SK-N-SH (cell line): ENCODE measurements around the gene ZNF516. TPM values are rescaled to one million over a fixed set of nuclear protein-coding genes. Genes with fewer than 3 reads are reported as not detected.

Source experiments
- CTCF ChIA-PET: fragments of 300-600, 350-600 bp; formaldehyde crosslinking; extraction: SDS; loops from one replicate; lab custom pipeline; 2021; lab: Yijun Ruan, JAX
- POLR2A ChIA-PET: fragments of 350-600 bp; sonication (Branson Sonifier 250); formaldehyde crosslinking; extraction: SDS; loops from one replicate; lab custom pipeline; 2020; ENCODE audit warnings: antibody characterized with exemption, inconsistent platforms; lab: Yijun Ruan, JAX
- DNase-seq: peaks from one replicate; pipeline ENCODE4 v3.0.0; 2012
- H2AFZ ChIP-seq: fragments of 200-600 bp; sonication (generic); 2 replicates; pipeline ENCODE4 v1.8.1; 2016; ENCODE audit warnings: antibody characterized with exemption, mild to moderate bottlenecking, low read depth
- H3F3A ChIP-seq: fragments of 200-600 bp; sonication (generic); replicated peaks from 2 replicates; pipeline ENCODE3; 2016; ENCODE audit warnings: antibody characterized with exemption, mild to moderate bottlenecking; ENCODE audit not compliant: insufficient read depth
- H3K27ac ChIP-seq, 2 experiments: fragments of 200-500 bp in 1 of 2; fragments of 200-600 bp in 1 of 2; sonication (Bioruptor generic) in 1 of 2; sonication (generic), shearing (Covaris generic) in 1 of 2; 2 replicates each; pipeline versions ENCODE4 v1.5.1 to v1.6.1; 2014 to 2016; ENCODE audit warnings: low read depth in 2 of 2, inconsistent platforms in 1 of 2, low read length in 1 of 2, mild to moderate bottlenecking in 1 of 2, mixed read lengths in 1 of 2
- H3K27me3 ChIP-seq: fragments of 200-600 bp; sonication (generic), shearing (Covaris generic); 2 replicates; pipeline ENCODE4 v1.6.1; 2016; ENCODE audit warnings: mixed run types; ENCODE audit not compliant: insufficient read depth
- H3K36me3 ChIP-seq, 2 experiments: fragments of 200-500 bp in 1 of 2; fragments of 200-600 bp in 1 of 2; sonication (Bioruptor generic) in 1 of 2; sonication (generic) in 1 of 2; replicated peaks in 1 of 2; 2 replicates each; pipeline versions ENCODE3 to v1.5.1; 2014 to 2016; ENCODE audit warnings: low read length in 1 of 2, mild to moderate bottlenecking in 1 of 2; ENCODE audit not compliant: insufficient read depth in 2 of 2, control insufficient read depth in 1 of 2
- H3K4me1 ChIP-seq, 2 experiments: fragments of 200-500 bp in 1 of 2; fragments of 200-600 bp in 1 of 2; sonication (Bioruptor generic) in 1 of 2; sonication (generic), shearing (Covaris generic) in 1 of 2; 2 replicates each; pipeline versions ENCODE4 v1.5.1 to v1.6.1; 2014 to 2016; ENCODE audit warnings: low read depth in 1 of 2, low read length in 1 of 2, mixed run types in 1 of 2; ENCODE audit not compliant: insufficient read depth in 2 of 2, control insufficient read depth in 1 of 2
- H3K4me2 ChIP-seq: fragments of 200-600 bp; sonication (generic), shearing (Covaris generic); 2 replicates; pipeline ENCODE4 v1.6.1; 2017; ENCODE audit warnings: mixed run types
- H3K4me3 ChIP-seq, 2 experiments: fragments of 200-500 bp in 1 of 2; fragments of 200-600 bp in 1 of 2; sonication (Bioruptor generic) in 1 of 2; sonication (generic), shearing (Covaris generic) in 1 of 2; 2 replicates each; pipeline versions ENCODE4 v1.5.1 to v1.8.1; 2014 to 2016; ENCODE audit warnings: low read depth in 2 of 2, inconsistent platforms in 1 of 2, low read length in 1 of 2, mild to moderate bottlenecking in 1 of 2, mixed read lengths in 1 of 2, moderate library complexity in 1 of 2
- H3K79me2 ChIP-seq: fragments of 200-600 bp; sonication (generic); 2 replicates; pipeline ENCODE4 v1.8.1; 2017; ENCODE audit warnings: mild to moderate bottlenecking; ENCODE audit not compliant: insufficient read depth
- H3K9ac ChIP-seq: fragments of 200-600 bp; sonication (generic); 2 replicates; pipeline ENCODE4 v1.6.1; 2017; ENCODE audit warnings: mixed run types
- H3K9me2 ChIP-seq: fragments of 200-600 bp; sonication (generic); 2 replicates; pipeline ENCODE4 v1.6.1; 2017; ENCODE audit warnings: mixed run types
- H3K9me3 ChIP-seq: fragments of 200-600 bp; sonication (generic); 2 replicates; pipeline ENCODE4 v1.6.1; 2017; ENCODE audit warnings: mixed run types, mild to moderate bottlenecking, moderate library complexity
- H4K20me1 ChIP-seq: fragments of 200-600 bp; sonication (generic); 2 replicates; pipeline ENCODE4 v1.6.1; 2017; ENCODE audit warnings: mild to moderate bottlenecking, mixed run types; ENCODE audit not compliant: insufficient read depth
- EP300 ChIP-seq, 2 experiments: IDR thresholded peaks; 2 replicates each; pipeline versions ENCODE4 v1.4.0 to v1.6.1; 2012; ENCODE audit warnings: borderline replicate concordance in 1 of 2, low read depth in 1 of 2, low read length in 1 of 2
- EZH2phosphoT487 ChIP-seq: fragments of 200-600 bp; sonication (generic); IDR thresholded peaks from 2 replicates; pipeline ENCODE4 v1.6.1; 2017; ENCODE audit warnings: low read depth, mixed run types, mild to moderate bottlenecking, antibody characterized with exemption, moderate library complexity, borderline replicate concordance
- FOXM1 ChIP-seq: IDR thresholded peaks from 2 replicates; pipeline ENCODE4 v1.4.0; 2012; ENCODE audit warnings: low read depth, mild to moderate bottlenecking
- GABPA ChIP-seq: IDR thresholded peaks from 2 replicates; pipeline ENCODE4 v1.4.0; 2012; ENCODE audit warnings: low read depth, mild to moderate bottlenecking
- GATA2 ChIP-seq: sonication (generic); formaldehyde crosslinking; IDR thresholded peaks from 2 replicates; pipeline ENCODE4 v1.5.0; 2020; ENCODE audit warnings: mild to moderate bottlenecking, missing genetic modification reagents
- IRF3 ChIP-seq: fragments of 150-350 bp; IDR thresholded peaks from 2 replicates; pipeline ENCODE4 v1.6.1; 2016; ENCODE audit warnings: mild to moderate bottlenecking, low read depth, low read length
- MAX ChIP-seq: IDR thresholded peaks from 2 replicates; pipeline ENCODE4 v1.4.0; 2012; ENCODE audit warnings: low read depth
- MEF2A ChIP-seq: IDR thresholded peaks from 2 replicates; pipeline ENCODE4 v1.4.0; 2012; ENCODE audit warnings: low read depth, borderline replicate concordance
- MXI1 ChIP-seq: IDR thresholded peaks from 2 replicates; pipeline ENCODE4 v1.6.1; 2012; ENCODE audit warnings: mild to moderate bottlenecking, low read depth, low read length, improper control_type of control experiment
- NFIC ChIP-seq: IDR thresholded peaks from 2 replicates; pipeline ENCODE4 v1.4.0; 2012; ENCODE audit warnings: borderline replicate concordance
- RAD21 ChIP-seq: IDR thresholded peaks from 2 replicates; pipeline ENCODE4 v1.6.1; 2012; ENCODE audit warnings: mild to moderate bottlenecking, low read length
- RCOR1 ChIP-seq: fragments of 150-350 bp; IDR thresholded peaks from 2 replicates; pipeline ENCODE4 v1.6.1; 2017; ENCODE audit warnings: antibody characterized with exemption, low read length
- REST ChIP-seq: IDR thresholded peaks from 2 replicates; pipeline ENCODE4 v1.6.1; 2012; ENCODE audit warnings: mild to moderate bottlenecking, low read depth, low read length, moderate library complexity
- RXRA ChIP-seq: IDR thresholded peaks from 2 replicates; pipeline ENCODE4 v1.4.0; 2012; ENCODE audit warnings: low read depth, mild to moderate bottlenecking, borderline replicate concordance
- SIN3A ChIP-seq: IDR thresholded peaks from 2 replicates; pipeline ENCODE4 v1.6.1; 2012; ENCODE audit warnings: low read depth, mild to moderate bottlenecking, low read length, moderate library complexity, borderline replicate concordance
- TEAD4 ChIP-seq: IDR thresholded peaks from 2 replicates; pipeline ENCODE4 v1.4.0; 2012; ENCODE audit warnings: mild to moderate bottlenecking, borderline replicate concordance; ENCODE audit not compliant: insufficient read depth
- USF1 ChIP-seq: IDR thresholded peaks from 2 replicates; pipeline ENCODE4 v1.4.0; 2012; ENCODE audit warnings: low read depth, borderline replicate concordance
- WGBS: methylation state at CpG from one replicate; pipeline ENCODE4 v1.1.6; 2017; ENCODE audit warnings: low lambda C conversion rate; 5-methylcytosine and 5-hydroxymethylcytosine counted together
- polyA plus RNA-seq, 3 experiments: library from polyadenylated mRNA; depleted of rRNA; stranded (reverse); fragments of >200 nt; gene quantifications; 2 replicates each; pipeline ENCODE4 v1.2.3, GENCODE V29; 2012

ZNF516 gene
- polyA plus RNA-seq, 1 of the 3 experiments (the other 2 are of a cell fraction) = 4.4 TPM

GRCh38 chr18:76472829-76473228, 22.2 kb downstream of the ZNF516 start:
- H3K9me2 ChIP-seq = no peaks in the 10 kb centered on the region
- H3K79me2 ChIP-seq = peaks cover 53% of the 10 kb centered on the region
- no peak overlapping the region for H3K27ac ChIP-seq
- peaks cover 1 to 7% of the 10 kb centered on the region in 2 experiments; a peak in 2 of 4 replicates for H3K4me1 ChIP-seq
- WGBS = 57% methylated on average over 3 of the region's 3 CpGs
- H3K9me3 ChIP-seq = no peaks in the 10 kb centered on the region
- no peak overlapping the region for H3K9ac ChIP-seq
- peaks cover 5% of the 10 kb centered on the region; the same call in 1 of the 2 replicates for H3K27me3 ChIP-seq
- H3K36me3 ChIP-seq = no peaks in the 10 kb centered on the region
- H3K4me3 ChIP-seq = no peak overlapping the region
- no peak for TF ChIP-seq RXRA
- no peak for TF ChIP-seq RAD21
- no peak for TF ChIP-seq REST
- TF ChIP-seq EP300 (IDR thresholded peaks at IDR 0.05; ENCODE audit: borderline replicate concordance in 1 of 2, low read depth in 1 of 2, low read length in 1 of 2) = no peak
- no peak for TF ChIP-seq MEF2A
- no peak for TF ChIP-seq SIN3A
- TF ChIP-seq FOXM1 = no peak
- no peak for TF ChIP-seq EZH2phosphoT487
- TF ChIP-seq GABPA = no peak
- TF ChIP-seq RCOR1 = no peak
- TF ChIP-seq NFIC = no peak
- no peak for TF ChIP-seq GATA2 (CRISPR knock-in tag)
- no peak for TF ChIP-seq MAX
- TF ChIP-seq USF1 = no peak
- H2AFZ ChIP-seq = no peak overlapping the region
- ChIA-PET CTCF (interaction anchor here (0.9 to 1.2 kb wide), 2 partner anchors 8 to 21 kb away, joined by 3 read pairs; no protein-coding TSS in a partner anchor), POLR2A (no interaction called here)
- DNase-seq = no peak
- peaks cover 8% of the 10 kb centered on the region for H3F3A ChIP-seq
- H4K20me1 ChIP-seq = no peaks in the 10 kb centered on the region; the same call in 1 of the 2 replicates
- no peak overlapping the region for H3K4me2 ChIP-seq

- H3K4me2 ChIP-seq = no peak overlapping the region
- WGBS = 62% methylated on average over 7 of the region's 12 CpGs
- H3F3A ChIP-seq = peaks cover 4% of the 10 kb centered on the region
- ChIA-PET CTCF (no interaction called here), POLR2A (no interaction called here)
- H3K27ac ChIP-seq = no peak overlapping the region
- H4K20me1 ChIP-seq = no peaks in the 10 kb centered on the region; the same call in 1 of the 2 replicates
- DNase-seq = no peak
- no peaks in the 10 kb centered on the region for H3K9me2 ChIP-seq
- no peak overlapping the region for H2AFZ ChIP-seq
- no peaks in the 10 kb centered on the region for H3K9me3 ChIP-seq
- peaks cover 5% of the 10 kb centered on the region; the same call in 1 of the 2 replicates for H3K27me3 ChIP-seq
- peaks cover 53% of the 10 kb centered on the region for H3K79me2 ChIP-seq
- peaks cover 3 to 4% of the 10 kb centered on the region in 2 experiments; a peak in 2 of 4 replicates for H3K4me1 ChIP-seq
- H3K4me3 ChIP-seq = no peak overlapping the region
- no peaks in the 10 kb centered on the region for H3K36me3 ChIP-seq
- no peak overlapping the region for H3K9ac ChIP-seq
- TF ChIP-seq RCOR1 (no peak), USF1 (no peak), TEAD4 (no peak), IRF3 (no peak), REST (no peak), MXI1 (no peak), GATA2 (CRISPR knock-in tag) (no peak)
These were observed 23.4 kb downstream of the ZNF516 start for GRCh38 chr18:76471593-76471992.
